GM23338 (cell line): ENCODE data around the gene DGKD.

Experiments used
- CREB1 ChIP-seq: fragments of 250-450 bp; sonication (Bioruptor Pico); IDR thresholded peaks from 2 replicates; pipeline ENCODE4 v1.5.0; 2020; ENCODE audit warnings: low read depth, mild to moderate bottlenecking, moderate library complexity
- ETS1 ChIP-seq: IDR thresholded peaks from 2 replicates; pipeline ENCODE4 v1.6.1; 2016; ENCODE audit warnings: antibody characterized with exemption
- EZH2 ChIP-seq: fragments of 200-600 bp; sonication (generic); IDR thresholded peaks from one replicate; pipeline ENCODE4 v1.8.0; 2017; ENCODE audit warnings: antibody characterized with exemption, mild to moderate bottlenecking, low read depth; ENCODE audit not compliant: unreplicated experiment
- EZH2phosphoT487 ChIP-seq: fragments of 200-600 bp; sonication (generic); IDR thresholded peaks from one replicate; pipeline ENCODE4 v1.8.1; 2018; ENCODE audit warnings: antibody characterized with exemption; ENCODE audit not compliant: unreplicated experiment
- JUNB ChIP-seq: IDR thresholded peaks from one replicate; pipeline ENCODE4 v1.6.1; 2016; ENCODE audit warnings: antibody characterized with exemption; ENCODE audit not compliant: unreplicated experiment
- NANOG ChIP-seq: IDR thresholded peaks from 2 replicates; pipeline ENCODE4 v1.6.1; 2016; ENCODE audit warnings: antibody characterized with exemption, borderline replicate concordance
- POLR2AphosphoS5 ChIP-seq: IDR thresholded peaks from 2 replicates; pipeline ENCODE4 v1.6.1; 2016; ENCODE audit warnings: antibody characterized with exemption, low read depth
- STAT1 ChIP-seq: IDR thresholded peaks from one replicate; pipeline ENCODE4 v1.6.1; 2016; ENCODE audit warnings: antibody characterized with exemption; ENCODE audit not compliant: unreplicated experiment
- ZNF114 ChIP-seq: fragments of 250-450 bp; sonication (Bioruptor Pico); IDR thresholded peaks from 2 replicates; pipeline ENCODE4 v1.5.0; 2020; ENCODE audit warnings: mild to moderate bottlenecking, moderate library complexity
- TF ChIP-seq, protein P1 (sequence below), 2 experiments: fragments of 200-600 bp in 1 of 2; sonication (generic) in 1 of 2; conservative IDR thresholded peaks; 2 replicates each; pipeline versions ENCODE4 v1.5.1 to v1.6.1; 2016 to 2017; ENCODE audit warnings: antibody characterized with exemption in 2 of 2, low read depth in 2 of 2, mild to moderate bottlenecking in 2 of 2, moderate library complexity in 1 of 2
- TF ChIP-seq, protein P2 (sequence below): IDR thresholded peaks from one replicate; pipeline ENCODE4 v1.6.1; 2018; ENCODE audit warnings: antibody characterized with exemption; ENCODE audit not compliant: unreplicated experiment

DNA sequence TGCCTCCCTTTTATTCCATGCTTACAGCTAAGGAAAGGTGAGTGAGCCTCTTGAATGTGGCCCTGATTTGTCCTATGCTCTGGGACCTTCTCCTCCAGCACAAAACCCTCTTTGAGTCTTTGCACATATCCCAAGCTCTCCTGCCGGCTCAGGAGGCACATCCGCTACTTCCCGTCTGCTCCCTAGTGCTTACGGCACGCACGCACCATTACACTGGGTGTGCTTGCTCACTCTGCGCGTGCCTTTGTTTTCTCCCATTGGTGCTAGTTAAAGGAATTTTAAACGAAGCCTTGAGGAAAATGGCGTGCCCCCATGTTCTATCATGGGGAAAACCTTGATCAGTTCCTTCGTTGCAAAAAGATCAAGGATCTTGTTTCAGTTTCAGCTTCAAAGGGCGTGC, 7.9 kb upstream of the DGKD start:
- TF ChIP-seq, protein P1, sequence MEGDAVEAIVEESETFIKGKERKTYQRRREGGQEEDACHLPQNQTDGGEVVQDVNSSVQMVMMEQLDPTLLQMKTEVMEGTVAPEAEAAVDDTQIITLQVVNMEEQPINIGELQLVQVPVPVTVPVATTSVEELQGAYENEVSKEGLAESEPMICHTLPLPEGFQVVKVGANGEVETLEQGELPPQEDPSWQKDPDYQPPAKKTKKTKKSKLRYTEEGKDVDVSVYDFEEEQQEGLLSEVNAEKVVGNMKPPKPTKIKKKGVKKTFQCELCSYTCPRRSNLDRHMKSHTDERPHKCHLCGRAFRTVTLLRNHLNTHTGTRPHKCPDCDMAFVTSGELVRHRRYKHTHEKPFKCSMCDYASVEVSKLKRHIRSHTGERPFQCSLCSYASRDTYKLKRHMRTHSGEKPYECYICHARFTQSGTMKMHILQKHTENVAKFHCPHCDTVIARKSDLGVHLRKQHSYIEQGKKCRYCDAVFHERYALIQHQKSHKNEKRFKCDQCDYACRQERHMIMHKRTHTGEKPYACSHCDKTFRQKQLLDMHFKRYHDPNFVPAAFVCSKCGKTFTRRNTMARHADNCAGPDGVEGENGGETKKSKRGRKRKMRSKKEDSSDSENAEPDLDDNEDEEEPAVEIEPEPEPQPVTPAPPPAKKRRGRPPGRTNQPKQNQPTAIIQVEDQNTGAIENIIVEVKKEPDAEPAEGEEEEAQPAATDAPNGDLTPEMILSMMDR (conservative IDR thresholded peaks at IDR 0.05; ENCODE audit: low read depth in 2 of 2) = no peak
- TF ChIP-seq, protein P2, sequence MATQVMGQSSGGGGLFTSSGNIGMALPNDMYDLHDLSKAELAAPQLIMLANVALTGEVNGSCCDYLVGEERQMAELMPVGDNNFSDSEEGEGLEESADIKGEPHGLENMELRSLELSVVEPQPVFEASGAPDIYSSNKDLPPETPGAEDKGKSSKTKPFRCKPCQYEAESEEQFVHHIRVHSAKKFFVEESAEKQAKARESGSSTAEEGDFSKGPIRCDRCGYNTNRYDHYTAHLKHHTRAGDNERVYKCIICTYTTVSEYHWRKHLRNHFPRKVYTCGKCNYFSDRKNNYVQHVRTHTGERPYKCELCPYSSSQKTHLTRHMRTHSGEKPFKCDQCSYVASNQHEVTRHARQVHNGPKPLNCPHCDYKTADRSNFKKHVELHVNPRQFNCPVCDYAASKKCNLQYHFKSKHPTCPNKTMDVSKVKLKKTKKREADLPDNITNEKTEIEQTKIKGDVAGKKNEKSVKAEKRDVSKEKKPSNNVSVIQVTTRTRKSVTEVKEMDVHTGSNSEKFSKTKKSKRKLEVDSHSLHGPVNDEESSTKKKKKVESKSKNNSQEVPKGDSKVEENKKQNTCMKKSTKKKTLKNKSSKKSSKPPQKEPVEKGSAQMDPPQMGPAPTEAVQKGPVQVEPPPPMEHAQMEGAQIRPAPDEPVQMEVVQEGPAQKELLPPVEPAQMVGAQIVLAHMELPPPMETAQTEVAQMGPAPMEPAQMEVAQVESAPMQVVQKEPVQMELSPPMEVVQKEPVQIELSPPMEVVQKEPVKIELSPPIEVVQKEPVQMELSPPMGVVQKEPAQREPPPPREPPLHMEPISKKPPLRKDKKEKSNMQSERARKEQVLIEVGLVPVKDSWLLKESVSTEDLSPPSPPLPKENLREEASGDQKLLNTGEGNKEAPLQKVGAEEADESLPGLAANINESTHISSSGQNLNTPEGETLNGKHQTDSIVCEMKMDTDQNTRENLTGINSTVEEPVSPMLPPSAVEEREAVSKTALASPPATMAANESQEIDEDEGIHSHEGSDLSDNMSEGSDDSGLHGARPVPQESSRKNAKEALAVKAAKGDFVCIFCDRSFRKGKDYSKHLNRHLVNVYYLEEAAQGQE = no peak
- TF ChIP-seq EZH2phosphoT487 = no peak
- no peak for TF ChIP-seq POLR2AphosphoS5
- no peak for TF ChIP-seq EZH2
- no peak for TF ChIP-seq ETS1
- no peak for TF ChIP-seq NANOG
- no peak for TF ChIP-seq CREB1 (CRISPR knock-in tag)
- TF ChIP-seq ZNF114 = no peak
- TF ChIP-seq JUNB = no peak
- TF ChIP-seq STAT1 = no peak
